ENCODE measurements around the gene WASF2.
"Not testable (repeated sequence)": the region's sequence is repeated elsewhere in the genome, so short reads cannot be mapped to it uniquely, and the experiment has no call there.

Gene WASF2

DNA sequence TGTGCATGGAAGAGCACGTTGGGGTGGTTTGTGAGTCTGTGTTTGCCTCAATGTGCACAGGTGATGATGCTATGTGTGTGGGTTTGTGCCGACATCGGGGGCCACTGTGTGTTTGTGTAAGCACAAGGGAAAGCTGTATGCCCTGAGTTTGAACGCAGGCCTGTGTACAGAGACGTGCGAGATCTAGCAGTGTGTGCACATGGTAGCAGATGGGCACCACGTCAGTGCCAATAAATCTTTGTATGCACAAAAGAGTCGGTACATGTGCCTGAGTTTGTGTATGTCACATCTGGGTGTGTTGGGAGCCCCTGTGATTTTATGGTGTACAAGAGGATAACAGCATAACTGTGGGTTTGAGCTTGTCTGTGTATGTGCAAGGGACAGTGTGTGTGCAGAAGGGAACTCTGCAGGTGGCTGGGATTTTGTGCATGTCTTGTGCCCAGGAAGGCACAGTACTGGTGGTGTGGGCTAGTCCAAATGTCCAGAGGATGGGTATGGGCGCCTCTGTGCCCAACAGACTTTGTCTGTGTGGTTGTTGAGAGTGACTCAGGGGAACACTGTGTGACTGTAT lies 32.0 kb upstream of the WASF2 start:
- in situ Hi-C loops (cut with HindIII; ENCODE audit: low sequenced_read_pairs), result no loop called here

DNA sequence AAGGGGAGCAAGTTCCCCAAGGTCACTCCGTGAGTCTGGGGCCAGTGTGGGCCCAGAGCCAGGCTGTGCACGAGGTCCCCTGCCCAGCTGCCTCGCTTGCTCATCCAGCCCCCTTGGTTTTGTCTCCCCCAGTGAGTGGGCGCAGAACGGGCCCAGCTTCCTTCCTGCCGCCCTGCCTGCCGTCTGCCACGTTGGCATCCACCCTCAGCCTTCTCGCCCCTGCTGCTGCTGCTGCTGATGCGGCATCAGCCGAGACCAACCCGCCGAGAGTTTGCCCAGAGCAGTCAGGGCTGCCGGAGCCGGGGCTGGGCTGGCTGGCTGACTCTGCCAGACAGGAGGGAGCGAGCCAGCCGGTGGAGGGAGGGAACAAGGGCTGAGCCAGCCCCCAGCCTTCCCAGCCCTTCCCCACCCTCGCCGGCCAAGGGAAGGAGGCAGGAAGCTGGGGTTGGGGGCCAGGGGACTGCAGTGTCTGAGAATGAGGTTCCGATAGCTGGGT lies 31.4 kb upstream of the WASF2 start:
- in situ Hi-C loops (cut with HindIII; ENCODE audit: low sequenced_read_pairs), result no loop called here

DNA sequence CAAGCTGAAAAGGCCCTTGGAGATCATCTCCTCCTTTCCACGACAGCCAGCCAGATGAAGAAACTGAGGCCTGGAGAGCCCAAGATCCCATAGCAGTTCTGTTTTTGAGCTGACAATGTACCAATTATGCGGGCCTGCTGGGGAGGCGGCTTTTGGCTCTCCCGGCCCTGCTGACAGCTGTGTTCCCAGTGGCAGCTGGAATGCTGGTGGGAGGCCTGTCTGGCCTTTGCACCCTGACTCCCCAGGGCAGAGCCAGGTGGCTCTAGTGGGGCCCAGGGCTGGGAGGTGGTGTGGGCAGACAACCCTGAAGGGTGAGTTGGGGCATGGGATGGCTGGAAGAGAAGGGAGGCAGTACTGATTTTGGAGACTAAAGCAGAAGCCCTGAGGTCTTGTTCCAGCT lies 30.7 kb upstream of the WASF2 start:
- in situ Hi-C loops (cut with HindIII; ENCODE audit: low sequenced_read_pairs), result no loop called here

DNA sequence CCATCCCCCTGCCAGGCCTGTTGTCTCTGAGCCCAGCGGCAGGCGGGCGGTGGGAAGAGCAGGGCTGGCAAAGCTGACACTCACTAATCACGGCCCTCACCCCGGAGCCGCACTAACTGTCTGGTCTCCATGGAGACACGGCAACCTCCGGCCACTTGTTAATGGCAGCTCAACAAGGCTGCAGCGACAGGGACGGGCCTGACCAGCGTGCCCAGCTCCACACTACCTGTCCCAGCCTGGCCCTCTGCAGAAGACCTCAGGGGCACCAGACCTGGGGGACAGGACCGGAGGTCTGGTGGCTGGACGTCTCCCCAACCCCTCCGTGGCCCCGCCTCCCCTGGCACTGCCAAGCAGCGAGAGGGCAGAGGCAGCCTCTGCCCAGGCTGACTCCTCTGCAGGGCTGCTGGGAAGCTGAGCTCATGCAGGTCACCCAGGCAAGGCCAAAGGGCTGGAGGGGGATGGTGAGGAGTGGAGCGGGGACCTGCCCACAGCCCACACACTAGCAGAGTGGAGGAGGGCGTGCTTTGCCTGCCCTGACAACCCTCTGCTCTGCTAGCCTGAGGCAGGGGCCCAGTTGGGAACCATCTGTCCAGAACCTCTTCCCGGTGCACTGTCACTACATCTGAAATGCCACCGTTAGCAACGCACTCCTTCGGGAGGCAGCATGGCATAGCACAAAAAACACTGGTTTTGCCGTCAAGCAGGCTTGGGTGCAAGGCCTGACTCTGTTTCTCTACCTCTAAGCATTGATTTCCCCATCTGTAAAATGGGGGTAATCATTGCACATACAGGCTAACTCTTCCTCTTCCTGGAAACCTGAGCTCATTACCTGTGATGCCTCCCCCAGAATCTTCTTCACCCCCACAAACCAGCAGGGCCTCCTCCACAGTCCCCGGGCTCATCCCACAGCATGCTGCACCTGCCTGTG lies 29.6 kb upstream of the WASF2 start:
- in situ Hi-C loops (cut with HindIII; ENCODE audit: low sequenced_read_pairs), result no loop called here

DNA sequence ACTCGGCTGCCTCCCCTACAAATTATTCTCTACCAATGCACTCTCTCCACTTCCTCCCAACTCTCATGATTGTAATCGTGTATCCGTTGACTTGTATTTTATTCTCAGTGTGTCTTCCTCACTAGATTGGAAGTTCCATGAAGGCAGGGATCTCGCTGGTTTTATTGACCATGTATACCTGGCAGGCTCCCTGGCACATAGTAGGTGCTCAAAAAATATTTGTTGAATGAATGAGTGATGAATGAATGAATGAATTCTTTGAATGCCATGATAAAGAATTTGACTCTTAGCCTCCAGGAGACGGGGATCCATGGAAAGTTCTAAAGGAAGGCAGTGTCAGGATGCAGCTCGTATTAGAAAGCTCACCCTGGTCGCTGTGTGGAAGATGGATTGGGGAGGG lies 28.8 kb upstream of the WASF2 start:
- in situ Hi-C loops (cut with HindIII; ENCODE audit: low sequenced_read_pairs), result no loop called here

DNA sequence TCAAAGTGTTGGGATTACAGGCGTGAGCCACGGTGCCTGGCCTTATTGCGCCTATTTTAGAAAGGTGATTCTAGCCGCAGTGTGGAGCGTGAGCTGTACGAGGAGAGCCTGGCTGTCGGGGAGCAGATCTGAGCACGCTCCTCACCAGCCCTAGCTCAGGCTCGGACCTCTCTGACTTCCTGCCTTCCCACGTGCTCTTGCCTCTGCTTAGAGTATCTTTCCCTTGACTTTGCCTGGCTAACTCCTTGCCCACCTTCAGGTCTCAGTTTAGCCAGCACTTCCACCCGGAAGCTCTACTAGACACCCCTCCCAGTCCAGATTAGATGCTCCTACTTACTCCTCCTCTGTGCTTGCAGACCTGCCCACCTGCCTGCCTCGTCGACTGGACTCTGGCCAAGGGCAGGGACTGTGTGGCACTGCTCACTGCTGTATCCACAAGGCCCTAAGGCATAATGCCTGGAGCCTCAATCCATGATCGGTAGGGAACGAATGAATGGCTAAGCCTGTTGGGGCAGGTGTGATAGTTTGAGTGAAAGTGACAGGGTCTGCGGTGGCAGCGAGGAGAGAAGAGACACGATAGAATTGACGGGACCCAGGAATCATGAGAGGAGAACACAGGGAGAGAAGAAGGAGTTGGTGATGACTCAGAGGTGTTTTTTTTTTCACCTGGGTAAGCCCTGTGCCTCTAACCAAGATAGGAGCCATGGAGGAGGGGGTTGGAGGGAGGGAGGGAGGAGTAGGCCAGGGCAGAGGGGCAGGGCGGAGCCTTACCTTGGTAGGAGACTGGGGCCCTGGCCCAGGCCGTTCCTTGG lies 28.1 kb upstream of the WASF2 start:
- in situ Hi-C loops (cut with HindIII; ENCODE audit: low sequenced_read_pairs), result no loop called here

DNA sequence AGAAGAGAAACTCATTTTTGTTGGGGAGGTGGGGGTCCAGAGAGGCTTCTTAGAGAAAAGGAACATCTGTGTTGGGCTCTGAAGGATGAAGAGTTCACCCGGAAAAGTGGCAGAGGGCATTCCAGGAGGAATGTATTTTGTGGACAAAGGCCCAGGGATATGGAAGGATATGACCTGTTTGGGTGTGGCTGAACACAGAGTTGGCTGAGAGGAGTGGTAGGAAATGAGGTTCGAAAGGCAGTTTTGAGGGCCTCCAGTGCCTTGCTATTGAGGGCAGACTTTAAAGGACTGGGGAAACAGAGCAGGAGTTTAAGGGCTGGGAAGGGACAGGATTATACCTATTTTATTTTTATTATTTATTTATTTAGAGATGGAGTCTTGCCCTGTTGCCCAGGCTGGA lies 27.3 kb upstream of the WASF2 start:
- in situ Hi-C loops (cut with HindIII; ENCODE audit: low sequenced_read_pairs), result no loop called here

DNA sequence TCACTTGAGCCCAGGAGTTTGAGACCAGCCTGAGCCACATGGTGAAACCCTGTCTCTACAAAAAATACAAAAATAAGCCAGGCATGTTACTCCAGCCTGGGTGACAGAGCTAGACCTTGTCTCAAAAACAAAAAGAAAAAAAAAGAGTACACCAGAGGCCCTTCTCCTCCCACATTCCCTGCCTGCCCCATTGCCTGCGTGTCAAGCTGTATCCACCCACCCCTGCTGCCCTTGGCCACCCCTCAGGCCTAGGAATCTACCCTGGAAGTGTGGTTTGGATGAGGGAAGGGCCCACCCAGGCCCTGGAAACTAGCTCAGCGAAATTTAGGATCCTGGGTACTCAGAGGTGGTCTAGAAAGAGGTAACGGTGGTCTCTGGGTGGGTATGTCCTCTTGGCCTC lies 25.7 kb upstream of the WASF2 start:
- in situ Hi-C loops (cut with HindIII; ENCODE audit: low sequenced_read_pairs), result no loop called here

DNA sequence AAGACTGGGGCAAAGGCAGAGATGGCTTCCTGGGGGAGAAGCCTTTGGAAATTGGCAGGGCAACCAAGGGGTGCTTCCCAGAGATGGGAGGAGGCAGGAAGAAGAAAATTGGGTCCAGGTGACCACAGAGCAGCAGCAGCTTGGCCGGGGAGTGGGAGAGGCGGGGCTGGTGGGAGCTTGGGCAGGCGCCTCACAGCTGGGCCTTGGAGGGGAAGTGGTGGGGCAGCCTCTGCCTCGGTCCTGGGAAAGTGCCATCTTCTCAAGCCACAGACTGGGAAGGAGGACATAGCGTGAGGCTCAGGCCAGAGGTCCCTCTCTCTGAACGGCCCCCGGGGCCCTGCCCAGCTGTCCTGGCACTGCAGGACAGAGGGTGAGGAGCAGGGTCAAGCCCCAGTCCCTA lies 24.0 kb upstream of the WASF2 start:
- in situ Hi-C loops (cut with HindIII; ENCODE audit: low sequenced_read_pairs), result no loop called here

DNA sequence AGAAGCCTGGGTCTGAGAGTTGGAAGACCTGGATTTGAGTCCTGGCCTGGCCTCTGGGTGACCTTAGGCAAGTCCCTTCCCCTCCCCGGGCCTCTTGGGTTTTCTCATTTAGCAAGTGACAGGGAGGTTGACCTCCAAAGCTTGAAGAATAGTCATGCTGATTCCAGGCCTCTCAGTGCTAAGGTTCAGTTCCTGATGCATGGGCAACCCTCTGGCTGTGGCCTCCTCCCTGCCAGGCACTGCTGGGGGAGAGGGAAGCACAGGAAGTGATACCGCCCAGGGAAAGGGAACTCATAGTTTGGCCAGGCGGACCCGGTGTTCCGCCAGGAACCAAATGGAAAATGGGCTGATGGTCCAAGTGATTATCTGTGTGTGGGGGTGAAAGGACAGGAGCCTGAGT lies 23.6 kb upstream of the WASF2 start:
- in situ Hi-C loops (cut with HindIII; ENCODE audit: low sequenced_read_pairs), result no loop called here

DNA sequence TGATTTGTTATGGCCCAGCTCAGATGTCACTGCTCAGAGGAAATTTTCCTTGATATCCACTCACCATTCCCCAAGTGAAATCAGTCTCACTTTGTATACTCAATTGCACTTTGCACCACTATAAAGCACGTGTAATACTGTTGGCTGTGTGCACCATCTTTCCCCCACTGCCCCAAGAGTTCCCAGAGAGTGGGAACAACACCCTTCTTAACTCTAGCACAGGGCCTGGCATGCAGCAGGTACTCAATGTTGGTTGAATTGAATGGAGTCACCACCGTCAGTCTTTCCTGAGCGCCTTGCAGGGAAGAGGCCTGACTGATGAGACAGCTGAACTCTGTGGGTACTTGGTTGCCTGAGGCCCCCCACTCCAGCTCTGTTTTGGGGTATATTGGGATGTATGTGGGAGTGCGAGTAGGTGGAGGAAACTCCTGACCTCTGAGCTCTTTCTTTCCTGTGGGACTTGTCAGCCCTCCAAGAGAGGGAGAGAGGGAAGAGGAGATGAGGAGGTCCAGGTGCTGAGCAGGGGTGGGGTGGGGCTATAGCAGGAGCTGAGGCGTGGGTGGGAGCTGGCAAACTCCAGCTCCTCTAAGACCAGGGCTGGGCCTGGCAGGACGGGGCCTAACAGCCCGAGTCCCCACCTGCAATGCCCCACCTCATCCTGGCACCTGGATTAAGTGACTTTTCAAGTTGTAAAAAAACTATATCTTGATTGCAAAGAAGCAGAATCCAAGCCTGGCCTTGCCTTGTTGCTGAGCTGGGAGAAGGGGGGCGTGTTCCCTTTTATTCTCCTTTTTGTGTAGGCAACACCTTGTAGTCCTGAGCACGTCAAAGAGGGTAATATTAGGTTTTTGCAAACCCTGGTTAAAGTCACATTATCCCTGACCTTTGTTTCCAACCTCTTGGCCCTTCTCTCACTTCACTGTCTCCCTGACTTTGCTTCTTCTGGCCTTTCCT lies 19.4 kb upstream of the WASF2 start:
- in situ Hi-C loops (cut with HindIII; ENCODE audit: low sequenced_read_pairs), result no loop called here

DNA sequence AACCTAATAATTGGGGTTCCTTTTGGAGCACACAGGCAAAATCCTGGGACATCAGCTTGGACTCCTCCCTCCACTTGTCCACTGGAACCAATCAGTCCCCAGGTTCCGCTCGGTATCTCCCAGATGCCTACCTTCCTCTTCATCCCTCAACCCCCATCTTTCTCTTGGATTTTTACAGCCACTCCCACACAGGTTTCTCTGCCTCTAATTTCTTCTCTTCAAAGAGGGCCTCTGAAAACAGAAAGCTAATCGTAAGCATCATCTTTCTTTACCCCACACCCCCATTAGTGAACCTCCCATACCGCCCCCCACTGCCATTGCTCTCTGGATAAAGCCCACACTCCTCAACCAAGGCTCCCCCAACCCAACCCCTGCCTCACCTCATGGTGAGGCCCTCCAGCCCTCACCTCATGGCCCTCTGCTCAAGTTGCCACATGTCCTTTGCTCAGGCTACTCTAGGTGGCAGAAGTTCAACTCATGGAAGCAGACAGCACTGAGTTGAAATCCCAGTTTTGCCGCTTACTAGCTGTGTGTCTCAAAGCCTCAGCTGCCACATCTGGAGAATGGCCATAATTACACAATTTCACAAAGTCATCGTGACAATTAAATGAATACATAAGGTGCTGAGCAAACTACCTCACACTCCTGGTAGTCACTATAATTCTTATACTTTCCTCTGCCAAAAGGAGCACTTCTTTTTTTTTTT lies 18.1 kb upstream of the WASF2 start:
- in situ Hi-C loops (cut with HindIII; ENCODE audit: low sequenced_read_pairs), result no loop called here

DNA sequence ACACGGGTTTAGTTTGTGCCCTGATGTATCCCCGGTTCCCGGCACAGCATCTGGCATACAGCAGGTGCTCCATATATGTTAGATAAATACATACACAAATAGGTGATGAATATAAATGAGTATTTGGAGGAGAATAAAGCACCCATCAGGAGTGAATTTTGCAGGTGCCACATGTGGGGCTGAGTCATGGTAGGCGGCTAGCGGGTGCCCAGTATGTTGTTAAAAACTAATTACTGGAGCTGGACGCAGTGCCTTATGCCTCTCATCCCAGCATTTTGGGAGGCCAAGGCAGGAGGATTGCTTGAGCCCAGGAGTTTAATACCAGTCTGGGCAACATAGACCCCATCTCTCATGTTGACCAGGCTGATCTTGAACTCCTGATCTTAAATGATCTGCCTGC lies 16.7 kb upstream of the WASF2 start:
- in situ Hi-C loops (cut with HindIII; ENCODE audit: low sequenced_read_pairs), result no loop called here

DNA sequence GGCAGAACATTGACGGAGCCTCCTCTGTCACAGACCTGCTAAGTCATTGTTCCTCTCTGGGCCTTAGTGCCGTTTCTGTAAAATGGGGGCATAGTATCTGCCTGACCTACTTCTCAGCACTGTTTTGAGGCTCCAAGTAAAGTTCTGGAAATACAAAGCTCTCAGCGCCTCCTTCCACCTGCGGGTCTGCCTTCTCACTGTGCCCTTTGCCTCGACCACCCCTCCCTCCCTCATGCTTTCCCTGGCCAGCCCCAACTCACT lies 15.4 kb upstream of the WASF2 start:
- in situ Hi-C loops (cut with HindIII; ENCODE audit: low sequenced_read_pairs), result no loop called here

DNA sequence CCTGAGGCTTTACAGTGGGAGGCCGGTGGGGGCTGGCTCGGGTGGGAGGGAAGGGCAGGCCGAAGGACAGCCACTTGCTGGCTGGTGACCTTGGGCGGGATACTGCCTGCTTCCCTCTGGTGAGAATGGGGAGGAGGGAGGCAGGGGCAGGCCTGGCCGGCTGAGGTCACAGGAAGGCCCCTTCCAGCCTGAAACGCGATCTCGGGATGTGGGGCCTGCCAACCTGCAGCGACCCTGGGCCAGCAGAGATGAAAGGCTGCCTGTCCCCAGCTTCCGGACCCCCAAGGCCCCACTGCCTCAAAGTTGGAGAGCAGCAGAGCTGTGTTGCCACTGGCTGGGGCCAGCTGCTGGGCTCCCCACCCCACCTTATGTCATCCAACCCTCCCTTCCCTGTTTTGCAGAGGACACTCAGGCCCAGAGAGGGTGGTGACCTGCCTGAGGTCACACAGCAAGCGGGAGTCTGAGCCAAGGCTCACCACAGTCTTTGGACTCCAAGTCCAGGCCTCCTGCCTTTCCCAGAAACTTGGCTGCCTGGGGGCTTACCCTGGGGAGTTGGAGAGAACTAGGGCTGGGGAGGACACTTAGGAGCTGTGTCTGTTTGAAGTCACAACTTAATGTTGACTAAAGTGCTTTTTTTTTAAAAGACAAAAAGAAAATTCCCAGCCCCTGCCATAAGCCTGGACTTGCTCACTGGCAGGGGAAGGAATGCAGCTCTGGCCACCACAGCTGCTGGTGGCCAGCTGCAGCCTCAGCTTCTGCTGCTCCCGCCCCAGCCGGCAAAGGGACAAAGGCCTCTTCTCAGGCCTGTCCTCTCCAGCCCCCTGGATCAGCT lies 14.8 kb upstream of the WASF2 start:
- in situ Hi-C loops (cut with HindIII; ENCODE audit: low sequenced_read_pairs), result no loop called here

DNA sequence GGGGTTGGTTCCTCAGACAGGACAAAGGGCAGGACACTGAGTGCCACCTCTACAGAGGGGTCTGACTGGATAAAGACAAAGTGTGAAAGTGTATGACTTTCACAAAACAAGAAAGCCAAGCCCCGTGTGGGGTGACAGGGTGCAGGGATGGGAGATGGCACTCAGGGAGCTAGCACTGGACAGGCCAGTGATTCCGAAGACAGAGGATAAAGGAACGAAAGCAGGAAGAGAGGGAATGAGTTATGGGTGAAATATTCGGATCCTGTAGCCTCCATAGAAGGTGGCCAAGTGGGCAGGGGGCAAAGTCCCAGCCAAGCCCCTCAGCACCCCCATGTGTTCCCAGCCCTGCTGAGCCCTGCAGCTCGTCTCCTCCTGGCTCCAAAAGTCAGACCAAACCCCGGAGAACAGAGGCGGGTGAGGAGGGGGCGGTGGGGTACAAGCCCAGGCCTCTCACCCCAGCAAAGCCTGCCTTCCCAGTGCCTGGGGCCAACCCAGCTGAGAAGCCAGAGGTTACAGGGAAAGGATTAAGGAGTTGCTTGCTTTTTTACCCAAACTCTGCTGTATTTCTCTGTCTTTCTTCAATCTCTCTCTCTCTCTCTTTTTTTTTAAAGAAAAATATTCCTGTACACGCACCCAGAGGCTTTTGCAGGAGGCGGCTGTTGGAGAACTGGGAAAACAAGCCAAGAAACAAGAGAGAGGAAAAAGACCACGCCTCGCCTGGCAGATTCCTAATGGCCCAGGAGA lies 14.0 kb upstream of the WASF2 start:
- in situ Hi-C loops (cut with HindIII; ENCODE audit: low sequenced_read_pairs), result no loop called here

DNA sequence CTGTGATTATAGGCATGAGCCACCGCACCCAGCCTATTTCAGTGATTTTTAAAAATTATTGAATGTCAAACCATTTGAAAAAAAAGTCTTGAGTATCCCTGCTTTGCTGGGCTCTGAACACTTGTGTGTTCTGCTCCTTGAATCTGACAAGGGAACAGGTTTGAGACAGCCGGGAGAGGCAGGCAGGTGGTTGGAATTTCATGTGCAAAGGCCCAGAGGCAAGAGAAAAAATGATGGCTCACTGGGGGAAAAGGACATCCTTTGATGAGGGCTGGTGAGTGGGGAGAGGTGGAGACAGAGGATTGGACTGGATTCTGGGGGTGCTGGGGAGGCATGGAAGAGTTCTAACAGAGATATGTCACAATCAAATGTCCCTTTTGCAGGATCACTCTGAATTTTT lies 13.1 kb upstream of the WASF2 start:
- in situ Hi-C loops (cut with HindIII; ENCODE audit: low sequenced_read_pairs), result no loop called here

DNA sequence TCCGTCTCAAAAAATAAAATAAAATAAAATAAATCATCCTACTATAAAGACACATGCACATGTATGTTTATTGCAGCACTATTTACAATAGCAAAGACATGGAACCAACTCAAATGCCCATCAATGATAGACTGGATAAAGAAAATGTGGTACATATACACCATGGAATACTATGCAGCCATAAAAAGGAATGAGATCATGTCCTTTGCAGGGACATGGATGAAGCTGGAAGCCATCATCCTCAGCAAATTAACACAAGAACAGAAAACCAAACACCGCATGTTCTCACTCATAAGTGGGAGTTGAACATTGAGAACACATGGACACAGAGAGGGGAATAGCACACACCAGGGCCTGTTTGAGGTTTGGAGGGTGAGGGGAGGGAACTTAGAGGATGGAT lies 11.2 kb upstream of the WASF2 start:
- in situ Hi-C loops (cut with HindIII; ENCODE audit: low sequenced_read_pairs), result not testable (repeated sequence)

DNA sequence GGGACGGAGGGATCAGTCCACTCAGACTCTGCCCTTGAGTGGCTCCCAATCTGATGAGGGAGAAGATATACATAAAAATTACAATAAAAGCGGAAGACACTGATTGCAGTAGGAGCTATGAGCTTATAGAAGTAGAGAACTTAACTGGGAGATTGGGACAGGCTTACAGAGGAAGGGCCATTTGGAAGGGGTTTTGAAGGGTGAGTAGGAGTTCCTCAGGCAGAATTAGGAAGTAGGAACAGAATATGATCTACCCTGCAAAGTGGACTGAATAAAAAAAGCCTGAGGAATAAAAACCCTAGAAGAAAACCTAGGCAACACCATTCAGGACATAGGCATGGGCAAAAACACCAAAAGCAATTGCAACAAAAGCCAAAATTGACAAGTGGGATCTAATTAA lies 9.2 kb upstream of the WASF2 start:
- in situ Hi-C loops (cut with HindIII; ENCODE audit: low sequenced_read_pairs), result no loop called here

Data from DLD1 (cell line).